ENCODE measurements around the gene DNAJC2.

- TF ChIP-seq CTCF (IDR thresholded peaks at IDR 0.05) (no peak), POLR2A (IDR thresholded peaks at IDR 0.05) (no peak)
Observed at GRCh38 chr7:103382032-103382402, 37.5 kb upstream of the DNAJC2 start.

Measured in thyroid gland (tissue), 4 donors.